ENCODE data around the gene ASGR2.

DNA sequence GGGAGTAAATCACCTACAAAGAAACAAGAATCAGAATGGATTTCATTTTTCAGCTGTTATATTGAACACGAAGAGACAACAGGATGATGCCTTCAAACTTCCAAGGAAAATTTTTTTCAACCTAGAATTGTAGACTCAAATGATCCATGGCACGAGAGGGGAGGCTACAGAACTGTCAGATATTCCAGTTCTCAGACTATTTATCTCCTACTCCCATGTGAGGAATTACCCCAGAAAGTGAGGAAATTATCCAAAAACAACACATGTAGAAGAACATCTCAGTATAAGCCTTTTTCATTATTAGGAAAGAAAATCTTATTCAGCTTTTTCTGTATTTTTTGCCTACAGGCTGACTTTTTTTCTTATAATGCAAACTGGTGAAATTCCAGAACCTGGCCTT, 5.5 kb upstream of the ASGR2 start:
- TF ChIP-seq POLR2A (IDR thresholded peaks at IDR 0.05), result no peak
- TF ChIP-seq, protein P1, sequence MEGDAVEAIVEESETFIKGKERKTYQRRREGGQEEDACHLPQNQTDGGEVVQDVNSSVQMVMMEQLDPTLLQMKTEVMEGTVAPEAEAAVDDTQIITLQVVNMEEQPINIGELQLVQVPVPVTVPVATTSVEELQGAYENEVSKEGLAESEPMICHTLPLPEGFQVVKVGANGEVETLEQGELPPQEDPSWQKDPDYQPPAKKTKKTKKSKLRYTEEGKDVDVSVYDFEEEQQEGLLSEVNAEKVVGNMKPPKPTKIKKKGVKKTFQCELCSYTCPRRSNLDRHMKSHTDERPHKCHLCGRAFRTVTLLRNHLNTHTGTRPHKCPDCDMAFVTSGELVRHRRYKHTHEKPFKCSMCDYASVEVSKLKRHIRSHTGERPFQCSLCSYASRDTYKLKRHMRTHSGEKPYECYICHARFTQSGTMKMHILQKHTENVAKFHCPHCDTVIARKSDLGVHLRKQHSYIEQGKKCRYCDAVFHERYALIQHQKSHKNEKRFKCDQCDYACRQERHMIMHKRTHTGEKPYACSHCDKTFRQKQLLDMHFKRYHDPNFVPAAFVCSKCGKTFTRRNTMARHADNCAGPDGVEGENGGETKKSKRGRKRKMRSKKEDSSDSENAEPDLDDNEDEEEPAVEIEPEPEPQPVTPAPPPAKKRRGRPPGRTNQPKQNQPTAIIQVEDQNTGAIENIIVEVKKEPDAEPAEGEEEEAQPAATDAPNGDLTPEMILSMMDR (IDR thresholded peaks at IDR 0.05), result no peak

Data from stomach (tissue), 4 donors.